Body of pancreas (tissue), 4 donors: ENCODE results near the gene COL4A2. TPM values are rescaled to one million over a fixed set of nuclear protein-coding genes. Genes with fewer than 3 reads are reported as not detected.

Experiments used
- ATAC-seq: fragments of 150-250 bp; one replicate; pipeline ENCODE4 v1.9.1; 2016
- DNase-seq, 4 donors: peaks; one replicate each; pipeline ENCODE4 v3.0.0-alpha.2; 2019
- H3K27ac ChIP-seq, 4 donors: fragments of 200-600 bp; sonication (generic); 1 replicate in 3 of 4; 2 replicates in 1 of 4; pipeline versions ENCODE4 v1.5.1 to v1.6.1; 2016 to 2019; ENCODE audit warnings: mild to moderate bottlenecking in 1 of 4, mixed read lengths in 1 of 4, moderate library complexity in 1 of 4
- H3K27me3 ChIP-seq, 2 donors: fragments of 200-600 bp; sonication (generic); one replicate each; pipeline ENCODE4 v1.6.0; 2016; ENCODE audit warnings: mild to moderate bottlenecking in 1 of 2
- H3K36me3 ChIP-seq, 2 donors: fragments of 200-600 bp; sonication (generic); replicated peaks in 1 of 2; 2 replicates each; pipeline ENCODE4 v1.5.1; 2016; ENCODE audit warnings: low read depth in 2 of 2; ENCODE audit not compliant: insufficient read depth in 1 of 2
- H3K4me1 ChIP-seq: fragments of 200-600 bp; sonication (generic); one replicate; pipeline ENCODE4 v1.6.0; 2016
- H3K4me3 ChIP-seq, 2 donors: fragments of 200-600 bp; sonication (generic); 1 replicate in 1 of 2; 2 replicates in 1 of 2; pipeline ENCODE4 v1.5.1; 2016 to 2019
- H3K9me3 ChIP-seq, 3 donors: fragments of 200-600 bp; sonication (generic); 1 replicate in 2 of 3; 2 replicates in 1 of 3; pipeline ENCODE4 v1.5.1; 2016
- POLR2A ChIP-seq, 3 donors: fragments of 450-650 bp; IDR thresholded peaks; one replicate each; pipeline ENCODE4 v1.6.1; 2016; ENCODE audit warnings: antibody characterized with exemption in 3 of 3, mild to moderate bottlenecking in 2 of 3
- WGBS, 2 donors: methylation state at CpG; one replicate each; pipeline ENCODE4 v1.1.5; 2017; 5-methylcytosine and 5-hydroxymethylcytosine counted together
- intact Hi-C: fragments of 100-400 bp; cut with DNase I; formaldehyde crosslinking; loops from one replicate; pipeline ENCODE4 v1.15.1; 2023
- total RNA-seq, 2 donors: library from RNA; depleted of rRNA; stranded (reverse); fragments of >200 nt; gene quantifications; one replicate each; pipeline ENCODE4 v1.1.0, GENCODE V29; 2016
- TF ChIP-seq, protein P1 (sequence below), 7 experiments: fragments of 450-650 bp in 4 of 7; fragments of 200-600 bp in 3 of 7; sonication (generic) in 3 of 7; IDR thresholded peaks; one replicate each; pipeline ENCODE4 v1.5.1; 2016 to 2019; ENCODE audit warnings: antibody characterized with exemption in 7 of 7

The COL4A2 gene
- total RNA-seq, 2 donors from 2014 or later, result 69.3 to 230 TPM

DNA sequence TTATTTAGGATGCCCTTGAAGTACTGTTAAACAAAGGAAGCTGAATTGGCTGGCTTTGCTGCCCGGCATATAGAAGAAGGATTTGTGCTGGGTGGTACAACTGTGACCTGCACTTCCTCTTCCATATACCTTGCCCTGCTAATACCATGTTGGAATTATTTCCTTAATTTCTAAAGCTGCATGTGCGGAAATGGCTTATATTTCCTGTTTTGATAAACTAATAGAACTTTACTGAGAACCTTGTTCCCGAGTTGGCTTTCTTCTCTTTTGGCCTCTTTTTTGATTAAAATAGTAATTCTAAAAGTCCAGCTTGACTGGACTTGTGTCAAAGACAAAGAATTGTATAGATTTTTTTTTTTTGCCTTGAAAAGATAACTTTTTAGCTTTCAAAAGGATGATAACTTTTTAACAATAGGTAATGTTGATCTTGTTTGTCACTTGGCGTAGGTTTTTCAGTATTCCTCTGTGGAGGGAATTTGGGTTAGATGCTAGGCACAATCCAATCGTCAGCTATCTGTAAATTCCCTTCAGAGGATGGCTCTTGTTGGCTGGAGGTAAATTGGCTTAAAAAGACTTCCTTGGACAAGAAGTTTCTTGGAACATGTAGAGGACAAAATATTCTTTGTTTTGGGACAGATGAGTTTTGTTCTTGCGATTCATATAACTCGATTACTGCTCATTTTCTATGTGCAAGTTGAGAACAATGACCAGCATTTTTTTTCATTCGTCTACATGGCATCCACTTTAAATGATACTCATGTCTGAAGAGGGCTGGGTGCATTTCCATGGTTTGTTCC is 41.4 kb downstream of the COL4A2 start:
- no peaks in the 10 kb centered on the region for H3K36me3 ChIP-seq
- H3K4me3 ChIP-seq, result no peak overlapping the region
- H3K27me3 ChIP-seq, result no peaks in the 10 kb centered on the region
- peak overlapping the region in 2 of 4 donors; percentile 0 to 44 for H3K27ac ChIP-seq
- DNase-seq, result no peak
- H3K4me1 ChIP-seq, result peaks cover 6% of the 10 kb centered on the region
- 65 to 67% methylated on average over 8 of the region's 8 CpGs for WGBS, 2 donors
- TF ChIP-seq, protein P1, sequence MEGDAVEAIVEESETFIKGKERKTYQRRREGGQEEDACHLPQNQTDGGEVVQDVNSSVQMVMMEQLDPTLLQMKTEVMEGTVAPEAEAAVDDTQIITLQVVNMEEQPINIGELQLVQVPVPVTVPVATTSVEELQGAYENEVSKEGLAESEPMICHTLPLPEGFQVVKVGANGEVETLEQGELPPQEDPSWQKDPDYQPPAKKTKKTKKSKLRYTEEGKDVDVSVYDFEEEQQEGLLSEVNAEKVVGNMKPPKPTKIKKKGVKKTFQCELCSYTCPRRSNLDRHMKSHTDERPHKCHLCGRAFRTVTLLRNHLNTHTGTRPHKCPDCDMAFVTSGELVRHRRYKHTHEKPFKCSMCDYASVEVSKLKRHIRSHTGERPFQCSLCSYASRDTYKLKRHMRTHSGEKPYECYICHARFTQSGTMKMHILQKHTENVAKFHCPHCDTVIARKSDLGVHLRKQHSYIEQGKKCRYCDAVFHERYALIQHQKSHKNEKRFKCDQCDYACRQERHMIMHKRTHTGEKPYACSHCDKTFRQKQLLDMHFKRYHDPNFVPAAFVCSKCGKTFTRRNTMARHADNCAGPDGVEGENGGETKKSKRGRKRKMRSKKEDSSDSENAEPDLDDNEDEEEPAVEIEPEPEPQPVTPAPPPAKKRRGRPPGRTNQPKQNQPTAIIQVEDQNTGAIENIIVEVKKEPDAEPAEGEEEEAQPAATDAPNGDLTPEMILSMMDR (IDR thresholded peaks at IDR 0.05), result no peak
- no peak for TF ChIP-seq POLR2A (IDR thresholded peaks at IDR 0.05)
- intact Hi-C loops, result no loop called here
- ATAC-seq, result no peak
- H3K9me3 ChIP-seq, result no peaks in the 10 kb centered on the region

- H3K27me3 ChIP-seq, result no peaks in the 10 kb centered on the region
- no peak overlapping the region for H3K27ac ChIP-seq
- ATAC-seq (no peak), DNase-seq (no peak)
- intact Hi-C loops, result no loop called here
- 62 to 67% methylated on average over 5 of the region's 5 CpGs for WGBS, 2 donors
- no peak overlapping the region for H3K4me3 ChIP-seq
- H3K4me1 ChIP-seq, result peaks cover 8% of the 10 kb centered on the region
- H3K9me3 ChIP-seq, result no peaks in the 10 kb centered on the region
- TF ChIP-seq, protein P1 (IDR thresholded peaks at IDR 0.05), result no peak
- no peak for TF ChIP-seq POLR2A (IDR thresholded peaks at IDR 0.05)
- H3K36me3 ChIP-seq, result no peaks in the 10 kb centered on the region
These were observed 42.2 kb downstream of the COL4A2 start for GRCh38 chr13:110349239-110349638.

DNA sequence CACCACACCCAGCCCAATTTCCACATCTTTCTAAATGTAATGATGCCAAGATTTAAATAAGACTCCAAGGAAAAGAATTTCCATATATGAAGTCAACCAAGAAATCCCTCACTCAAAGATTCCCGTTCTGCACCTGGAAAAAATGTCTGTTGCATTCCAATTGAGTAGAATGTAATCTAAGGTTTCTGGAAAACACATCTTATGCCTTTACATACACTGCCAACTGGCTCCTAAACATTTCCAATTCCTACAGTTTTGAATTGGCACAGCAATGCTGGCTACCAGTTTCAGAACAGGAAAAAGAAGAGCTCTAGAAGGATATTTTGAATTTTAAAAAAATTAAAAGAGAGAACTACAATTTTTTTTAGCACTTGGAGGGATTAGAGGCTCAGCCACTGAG is 43.0 kb downstream of the COL4A2 start:
- Histone ChIP-seq H3K9me3 (no peaks in the 10 kb centered on the region), H3K27ac (no peak overlapping the region), H3K27me3 (no peaks in the 10 kb centered on the region), H3K4me3 (no peak overlapping the region), H3K4me1 (peaks cover 16% of the 10 kb centered on the region), H3K36me3 (no peaks in the 10 kb centered on the region)
- DNase-seq (no peak), ATAC-seq (no peak)
- WGBS, 2 donors, result 82 to 83% methylated on average over 1 of the region's 1 CpG
- TF ChIP-seq, protein P1 (IDR thresholded peaks at IDR 0.05), result no peak
- TF ChIP-seq POLR2A (IDR thresholded peaks at IDR 0.05), result no peak
- intact Hi-C loops, result no loop called here

- no peak for TF ChIP-seq POLR2A (IDR thresholded peaks at IDR 0.05)
- TF ChIP-seq, protein P1 (IDR thresholded peaks at IDR 0.05), result no peak
- 83 to 100% methylated on average over 3 of the region's 3 CpGs for WGBS, 2 donors
- H3K36me3 ChIP-seq, result no peaks in the 10 kb centered on the region
- no peak for ATAC-seq
- H3K27me3 ChIP-seq, result no peaks in the 10 kb centered on the region
- no peak for DNase-seq
- H3K4me3 ChIP-seq, result no peak overlapping the region
- H3K27ac ChIP-seq, result no peak overlapping the region
- no peaks in the 10 kb centered on the region for H3K9me3 ChIP-seq
- intact Hi-C loops, result no loop called here
- H3K4me1 ChIP-seq, result peaks cover 18% of the 10 kb centered on the region
These were observed 43.4 kb downstream of the COL4A2 start for GRCh38 chr13:110350509-110350908.
